ENCODE data around the gene MORN2.

DNA sequence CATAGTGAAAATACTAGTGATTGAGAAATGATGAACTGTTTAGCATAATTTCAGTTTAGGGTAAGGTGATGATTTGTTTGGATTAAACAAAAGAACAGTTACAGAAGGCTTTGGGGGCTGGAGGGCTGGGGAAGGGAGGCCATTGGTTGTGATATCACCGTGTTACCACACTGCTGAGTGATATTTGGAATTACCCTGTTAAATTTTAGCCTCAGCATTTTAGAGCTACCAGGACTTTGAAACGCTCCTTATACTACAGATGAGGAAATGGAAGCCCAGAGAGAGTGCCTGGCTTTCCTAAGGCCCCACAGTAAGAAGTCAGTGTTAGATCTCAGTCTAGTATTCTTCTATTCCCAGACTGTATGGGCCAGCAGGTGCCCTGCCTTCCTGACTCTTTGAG lies 29.5 kb downstream of the MORN2 start:
- TF ChIP-seq, protein P1, sequence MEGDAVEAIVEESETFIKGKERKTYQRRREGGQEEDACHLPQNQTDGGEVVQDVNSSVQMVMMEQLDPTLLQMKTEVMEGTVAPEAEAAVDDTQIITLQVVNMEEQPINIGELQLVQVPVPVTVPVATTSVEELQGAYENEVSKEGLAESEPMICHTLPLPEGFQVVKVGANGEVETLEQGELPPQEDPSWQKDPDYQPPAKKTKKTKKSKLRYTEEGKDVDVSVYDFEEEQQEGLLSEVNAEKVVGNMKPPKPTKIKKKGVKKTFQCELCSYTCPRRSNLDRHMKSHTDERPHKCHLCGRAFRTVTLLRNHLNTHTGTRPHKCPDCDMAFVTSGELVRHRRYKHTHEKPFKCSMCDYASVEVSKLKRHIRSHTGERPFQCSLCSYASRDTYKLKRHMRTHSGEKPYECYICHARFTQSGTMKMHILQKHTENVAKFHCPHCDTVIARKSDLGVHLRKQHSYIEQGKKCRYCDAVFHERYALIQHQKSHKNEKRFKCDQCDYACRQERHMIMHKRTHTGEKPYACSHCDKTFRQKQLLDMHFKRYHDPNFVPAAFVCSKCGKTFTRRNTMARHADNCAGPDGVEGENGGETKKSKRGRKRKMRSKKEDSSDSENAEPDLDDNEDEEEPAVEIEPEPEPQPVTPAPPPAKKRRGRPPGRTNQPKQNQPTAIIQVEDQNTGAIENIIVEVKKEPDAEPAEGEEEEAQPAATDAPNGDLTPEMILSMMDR (IDR thresholded peaks at IDR 0.05; ENCODE audit: insufficient read depth, low read depth, low read length), result no peak
- no peak for TF ChIP-seq EZH2 (IDR thresholded peaks at IDR 0.05; ENCODE audit: insufficient read depth, low read length)
